Measurements from ENCODE around the gene KIF6.

Gene KIF6

DNA sequence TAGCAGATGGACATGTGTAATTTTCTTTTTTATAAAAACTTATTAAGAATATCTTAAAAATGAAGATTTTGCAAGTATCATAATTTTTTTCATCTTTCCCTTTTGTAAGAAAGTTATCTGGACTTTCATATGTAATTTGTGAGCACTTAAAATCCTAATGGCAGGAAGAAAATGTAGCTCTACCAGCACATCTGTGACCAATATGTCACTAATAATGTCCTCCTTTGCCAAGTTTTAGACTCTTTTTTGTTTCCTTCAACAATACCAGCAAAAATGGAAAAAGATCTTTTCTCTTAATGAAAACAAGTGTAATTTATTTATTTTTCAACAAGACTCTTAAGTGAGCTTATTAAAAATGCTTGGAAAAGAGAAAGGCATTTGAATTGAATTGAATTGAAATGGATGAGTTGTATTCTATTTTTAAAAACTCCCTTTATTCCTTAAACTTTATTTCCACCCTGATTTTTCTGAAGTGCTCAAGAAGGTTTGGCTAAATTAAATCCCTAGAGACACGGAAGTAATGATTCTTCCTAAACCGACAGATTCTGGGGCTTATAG, 110.7 kb downstream of the KIF6 start:
- TF ChIP-seq, protein P1, sequence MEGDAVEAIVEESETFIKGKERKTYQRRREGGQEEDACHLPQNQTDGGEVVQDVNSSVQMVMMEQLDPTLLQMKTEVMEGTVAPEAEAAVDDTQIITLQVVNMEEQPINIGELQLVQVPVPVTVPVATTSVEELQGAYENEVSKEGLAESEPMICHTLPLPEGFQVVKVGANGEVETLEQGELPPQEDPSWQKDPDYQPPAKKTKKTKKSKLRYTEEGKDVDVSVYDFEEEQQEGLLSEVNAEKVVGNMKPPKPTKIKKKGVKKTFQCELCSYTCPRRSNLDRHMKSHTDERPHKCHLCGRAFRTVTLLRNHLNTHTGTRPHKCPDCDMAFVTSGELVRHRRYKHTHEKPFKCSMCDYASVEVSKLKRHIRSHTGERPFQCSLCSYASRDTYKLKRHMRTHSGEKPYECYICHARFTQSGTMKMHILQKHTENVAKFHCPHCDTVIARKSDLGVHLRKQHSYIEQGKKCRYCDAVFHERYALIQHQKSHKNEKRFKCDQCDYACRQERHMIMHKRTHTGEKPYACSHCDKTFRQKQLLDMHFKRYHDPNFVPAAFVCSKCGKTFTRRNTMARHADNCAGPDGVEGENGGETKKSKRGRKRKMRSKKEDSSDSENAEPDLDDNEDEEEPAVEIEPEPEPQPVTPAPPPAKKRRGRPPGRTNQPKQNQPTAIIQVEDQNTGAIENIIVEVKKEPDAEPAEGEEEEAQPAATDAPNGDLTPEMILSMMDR (IDR thresholded peaks at IDR 0.05; ENCODE audit: low read depth, low read length), result no peak
- H3K4me3 ChIP-seq (ENCODE audit: low read depth, low read length), result no peak overlapping the region

DNA sequence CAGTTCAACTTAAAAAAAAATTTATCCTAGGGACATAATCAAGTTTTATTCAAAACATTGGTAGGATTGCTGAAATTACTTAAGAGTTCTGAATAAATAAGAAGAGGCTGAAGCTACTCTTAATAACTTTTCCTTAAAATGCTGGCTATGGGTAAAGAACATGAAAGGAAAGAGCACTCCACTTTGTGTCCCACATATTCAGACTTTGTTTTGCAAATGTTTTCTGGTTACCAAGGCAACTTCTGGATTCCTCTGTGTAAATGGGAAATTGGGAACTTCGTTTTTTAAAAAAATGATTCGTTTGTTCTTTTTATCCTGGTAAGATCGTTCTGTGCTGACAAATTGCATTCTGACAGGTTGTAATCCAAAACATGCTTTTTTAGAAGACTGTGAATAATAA, 115.0 kb downstream of the KIF6 start:
- no peak overlapping the region for H3K4me3 ChIP-seq (ENCODE audit: low read depth, low read length)
- TF ChIP-seq, protein P1 (IDR thresholded peaks at IDR 0.05; ENCODE audit: low read depth, low read length), result no peak

DNA sequence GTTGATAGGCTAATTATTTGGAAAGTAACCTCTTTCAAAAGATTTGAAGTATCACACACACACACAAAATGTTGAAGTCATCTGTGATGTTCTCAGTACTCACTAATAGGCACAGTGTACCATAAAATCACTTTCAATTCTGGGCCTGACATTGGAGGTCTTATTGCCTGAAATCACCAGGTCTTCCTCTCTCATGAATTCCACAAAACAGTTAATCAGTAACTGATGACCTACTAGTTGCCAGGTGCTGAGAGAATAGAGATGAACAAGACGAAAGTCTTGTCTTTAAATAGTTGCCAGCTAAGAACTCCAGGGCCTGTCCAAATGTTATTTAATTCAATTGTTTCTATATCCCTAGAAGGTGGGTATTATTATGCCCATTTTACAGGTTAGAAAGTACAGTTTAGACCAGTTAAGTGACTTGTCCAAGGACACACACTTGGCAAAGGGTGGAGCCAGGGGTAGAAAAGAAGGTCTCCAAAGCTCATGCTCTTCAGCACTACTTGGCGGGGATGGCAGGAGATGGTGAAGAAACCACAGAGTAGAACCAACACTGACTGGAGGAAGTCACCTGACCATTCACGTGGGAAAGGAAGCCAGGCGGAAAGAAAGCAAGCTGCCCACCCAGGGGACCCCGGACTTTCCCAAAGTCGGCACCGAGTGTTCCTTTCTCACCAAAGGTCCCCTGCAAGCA, 116.4 kb downstream of the KIF6 start:
- TF ChIP-seq, protein P1 (IDR thresholded peaks at IDR 0.05; ENCODE audit: low read depth, low read length), result no peak
- H3K4me3 ChIP-seq (ENCODE audit: low read depth, low read length), result no peak overlapping the region

DNA sequence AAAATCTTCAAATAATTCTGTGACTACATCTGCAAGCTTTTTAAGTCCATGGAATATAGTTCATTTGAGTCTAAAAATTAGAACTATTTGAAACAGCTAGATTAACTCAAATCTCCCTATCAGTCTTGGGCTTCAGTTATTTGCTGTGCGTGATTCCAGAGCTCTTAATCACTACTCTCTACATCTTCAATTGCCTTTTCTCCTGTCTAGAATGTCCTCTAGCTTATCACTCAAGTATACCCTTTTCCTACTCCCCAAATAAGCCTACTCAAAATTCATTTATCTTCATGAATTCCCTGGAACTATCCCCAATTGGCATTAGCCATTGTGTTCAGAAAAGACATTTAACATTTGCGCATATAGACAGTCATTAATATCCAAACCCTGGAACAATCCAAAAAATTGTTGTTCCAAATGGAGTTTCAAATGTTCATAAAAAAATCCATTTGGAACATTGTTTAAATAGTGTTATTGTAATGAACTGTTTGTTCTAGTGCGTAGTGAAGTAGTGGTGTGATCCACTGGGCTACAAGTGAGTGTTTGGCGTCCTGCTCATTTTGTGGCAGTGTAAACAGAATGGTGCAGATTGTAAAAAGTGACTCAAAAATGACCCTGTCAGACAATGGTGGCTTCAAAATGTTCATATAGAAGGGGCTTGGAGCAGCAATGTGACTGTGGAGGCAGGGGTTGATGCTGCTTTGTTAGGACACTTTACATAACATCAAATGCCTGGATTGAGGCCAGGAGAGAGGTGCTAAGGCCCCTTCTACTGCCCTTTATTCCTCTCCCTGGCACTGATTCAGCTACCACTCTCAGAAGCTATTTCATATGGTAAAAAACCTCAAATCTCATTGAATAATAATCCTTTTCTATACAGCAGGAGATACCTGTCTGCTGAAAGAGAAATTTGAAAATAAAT, 122.3 kb downstream of the KIF6 start:
- no peak overlapping the region for H3K4me3 ChIP-seq (ENCODE audit: low read depth, low read length)
- TF ChIP-seq, protein P1 (IDR thresholded peaks at IDR 0.05; ENCODE audit: low read depth, low read length), result no peak

DNA sequence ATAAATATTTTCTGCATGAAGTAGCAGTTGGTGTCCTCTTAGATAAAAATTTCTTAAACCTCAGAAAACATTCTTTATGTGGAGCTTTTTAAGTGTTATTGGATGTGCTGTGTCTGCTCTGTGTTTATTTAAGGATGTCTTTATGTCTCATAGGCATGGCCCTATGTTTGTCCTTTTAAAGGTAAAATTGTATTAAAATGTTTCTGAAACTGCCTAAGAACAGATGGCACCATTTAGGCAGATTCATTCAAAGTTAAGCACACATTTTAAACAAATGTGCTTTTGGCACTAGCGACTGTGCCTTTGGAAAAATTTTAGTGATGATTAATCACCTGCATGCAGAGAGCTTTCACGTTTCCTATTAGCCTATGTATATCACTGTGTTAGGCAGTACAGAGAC, 125.2 kb downstream of the KIF6 start:
- TF ChIP-seq, protein P1 (IDR thresholded peaks at IDR 0.05; ENCODE audit: low read depth, low read length), result no peak
- H3K4me3 ChIP-seq (ENCODE audit: low read depth, low read length), result no peak overlapping the region

DNA sequence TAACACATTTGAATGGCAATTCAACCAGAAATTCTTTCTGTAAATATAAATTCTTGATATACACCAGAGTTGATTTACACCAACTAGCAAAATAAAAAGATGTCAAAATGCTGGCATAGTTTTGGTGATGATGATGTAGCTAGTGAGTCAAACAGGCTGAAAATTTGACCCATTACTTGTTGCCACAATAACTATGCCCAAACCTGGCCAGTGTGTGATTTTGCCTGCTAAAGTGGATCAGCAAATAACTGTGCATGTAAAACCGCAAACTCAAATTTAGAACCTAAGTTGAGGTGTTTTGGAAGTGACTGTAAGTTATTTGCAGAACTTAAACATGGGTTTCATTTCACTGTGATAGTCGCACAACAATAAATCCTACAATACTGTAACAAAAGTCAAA, 125.9 kb downstream of the KIF6 start:
- TF ChIP-seq, protein P1 (IDR thresholded peaks at IDR 0.05; ENCODE audit: low read depth, low read length), result no peak
- no peak overlapping the region for H3K4me3 ChIP-seq (ENCODE audit: low read depth, low read length)

DNA sequence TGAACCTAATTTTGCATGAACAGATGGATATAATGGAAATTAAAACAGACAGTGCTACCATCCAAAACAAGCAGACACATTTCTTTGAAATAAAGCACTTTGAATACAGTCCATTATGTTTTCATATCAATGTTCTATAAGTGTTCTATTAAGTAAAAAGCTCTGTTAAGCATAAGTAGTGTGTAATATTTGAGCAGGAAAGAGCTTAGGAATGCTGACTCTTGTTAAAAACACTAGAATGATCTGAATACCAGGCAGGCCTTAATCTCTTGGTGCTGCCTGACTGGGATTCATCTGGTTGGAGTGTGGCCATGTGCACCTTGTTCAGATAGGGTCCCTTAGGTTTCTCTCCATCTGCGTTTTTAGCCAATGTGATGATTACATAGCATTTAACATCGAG, 130.9 kb downstream of the KIF6 start:
- TF ChIP-seq, protein P1 (IDR thresholded peaks at IDR 0.05; ENCODE audit: low read depth, low read length), result no peak
- H3K4me3 ChIP-seq (ENCODE audit: low read depth, low read length), result no peak overlapping the region

Measured in WI38 (cell line).